Activated CD8-positive, alpha-beta T cell treated with anti-CD3 and anti-CD28 coated beads for 36 hours (primary cell): ENCODE measurements around the gene ARHGAP26. TPM values are rescaled to one million over a fixed set of nuclear protein-coding genes. Genes with fewer than 3 reads are reported as not detected.

Experiments
- ATAC-seq: fragments of 200-7000 bp; cut with Tn5 transposase; one replicate; pipeline ENCODE4 v1.10.0; 2021; ENCODE audit warnings: mild to moderate bottlenecking, moderate library complexity
- CTCF ChIA-PET: fragments of 350-600 bp; sonication (Branson Sonifier 250); formaldehyde crosslinking; loops from one replicate; lab custom pipeline; 2021; ENCODE audit warnings: antibody characterized with exemption; lab: Charles Lee
- POLR2A ChIA-PET: fragments of 350-600 bp; sonication (Branson Sonifier 250); formaldehyde crosslinking; loops from one replicate; lab custom pipeline; 2021; ENCODE audit warnings: antibody characterized with exemption; lab: Charles Lee
- DNase-seq: peaks from one replicate; pipeline ENCODE4 v3.0.0-alpha.2; 2020
- H3K27ac Mint-ChIP-seq: one replicate; pipeline ENCODE4 v1.8.0; 2021; ENCODE audit warnings: mild to moderate bottlenecking, mixed read lengths
- H3K27me3 Mint-ChIP-seq: one replicate; pipeline ENCODE4 v1.8.0; 2021; ENCODE audit warnings: mixed read lengths
- H3K36me3 Mint-ChIP-seq: one replicate; pipeline ENCODE4 v1.8.0; 2021; ENCODE audit warnings: low read depth, mixed read lengths
- H3K4me1 Mint-ChIP-seq: one replicate; pipeline ENCODE4 v1.8.0; 2021; ENCODE audit warnings: low read depth, mixed read lengths
- H3K4me3 Mint-ChIP-seq: one replicate; pipeline ENCODE4 v1.8.0; 2021; ENCODE audit warnings: mild to moderate bottlenecking, moderate library complexity, mixed read lengths
- H3K9me3 Mint-ChIP-seq: one replicate; pipeline ENCODE4 v1.8.0; 2021; ENCODE audit warnings: mixed read lengths
- intact Hi-C: fragments of 100-400 bp; cut with micrococcal nuclease; formaldehyde crosslinking; loops from one replicate; pipeline ENCODE4 v1.10.0; 2022
- total RNA-seq, 2 experiments: library from RNA; stranded (reverse); gene quantifications; one replicate each; pipeline ENCODE4 v1.2.3, GENCODE V29; 2021
- TF ChIP-seq, protein P1 (sequence below): fragments of 200-600 bp; IDR thresholded peaks from one replicate; pipeline ENCODE4 v1.8.0; 2022; ENCODE audit warnings: antibody characterized with exemption, mild to moderate bottlenecking

ARHGAP26 gene
- total RNA-seq, 2 experiments from 2014 or later: 12.7 to 18.0 TPM

DNA sequence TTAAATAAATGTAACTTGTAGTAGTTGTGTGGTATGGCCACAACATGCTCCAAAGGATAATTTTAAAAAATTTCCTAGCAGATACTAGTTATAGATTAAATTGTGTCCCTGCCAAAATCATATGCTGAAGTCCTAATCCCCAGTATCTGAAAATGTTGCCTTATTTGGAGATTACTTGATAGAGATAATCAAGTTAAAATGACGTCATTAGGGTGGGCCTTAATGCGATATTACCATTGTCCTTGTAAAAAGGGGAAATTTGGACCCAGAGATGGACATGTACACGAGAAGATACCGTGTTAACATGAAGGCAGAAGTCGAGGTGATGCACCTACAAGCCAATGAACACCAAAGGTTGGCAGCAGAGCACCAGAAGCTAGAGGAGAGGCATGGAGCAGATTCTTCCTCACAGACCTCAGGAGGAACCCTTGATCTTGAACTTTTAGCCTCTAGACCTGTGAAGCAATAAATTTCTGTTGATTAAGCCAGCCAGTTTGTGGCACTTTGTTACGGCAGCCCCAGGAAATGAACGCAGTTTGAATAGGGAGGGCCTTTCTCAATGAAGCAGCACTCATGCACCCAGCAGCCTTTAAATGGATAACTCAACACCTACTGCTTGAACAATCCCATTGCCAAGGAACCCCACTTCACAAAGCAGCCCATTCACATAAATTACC lies 148.9 kb downstream of the ARHGAP26 start:
- CTCF ChIA-PET: interaction anchor here (1.0 kb wide), 1 partner anchor 171 kb away, joined by 3 read pairs; no protein-coding TSS in a partner anchor
- Mint-ChIP-seq H3K27ac (peak overlapping the region; percentile 20), H3K27me3 (no peaks in the 10 kb centered on the region), H3K36me3 (peaks cover under 1% of the 10 kb centered on the region), H3K4me1 (peaks cover 15% of the 10 kb centered on the region), H3K9me3 (no peaks in the 10 kb centered on the region), H3K4me3 (no peak overlapping the region)
- POLR2A ChIA-PET: no interaction called here
- ATAC-seq (no peak), DNase-seq (no peak)
- TF ChIP-seq, protein P1, sequence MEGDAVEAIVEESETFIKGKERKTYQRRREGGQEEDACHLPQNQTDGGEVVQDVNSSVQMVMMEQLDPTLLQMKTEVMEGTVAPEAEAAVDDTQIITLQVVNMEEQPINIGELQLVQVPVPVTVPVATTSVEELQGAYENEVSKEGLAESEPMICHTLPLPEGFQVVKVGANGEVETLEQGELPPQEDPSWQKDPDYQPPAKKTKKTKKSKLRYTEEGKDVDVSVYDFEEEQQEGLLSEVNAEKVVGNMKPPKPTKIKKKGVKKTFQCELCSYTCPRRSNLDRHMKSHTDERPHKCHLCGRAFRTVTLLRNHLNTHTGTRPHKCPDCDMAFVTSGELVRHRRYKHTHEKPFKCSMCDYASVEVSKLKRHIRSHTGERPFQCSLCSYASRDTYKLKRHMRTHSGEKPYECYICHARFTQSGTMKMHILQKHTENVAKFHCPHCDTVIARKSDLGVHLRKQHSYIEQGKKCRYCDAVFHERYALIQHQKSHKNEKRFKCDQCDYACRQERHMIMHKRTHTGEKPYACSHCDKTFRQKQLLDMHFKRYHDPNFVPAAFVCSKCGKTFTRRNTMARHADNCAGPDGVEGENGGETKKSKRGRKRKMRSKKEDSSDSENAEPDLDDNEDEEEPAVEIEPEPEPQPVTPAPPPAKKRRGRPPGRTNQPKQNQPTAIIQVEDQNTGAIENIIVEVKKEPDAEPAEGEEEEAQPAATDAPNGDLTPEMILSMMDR: no peak
- intact Hi-C loops: no loop called here

DNA sequence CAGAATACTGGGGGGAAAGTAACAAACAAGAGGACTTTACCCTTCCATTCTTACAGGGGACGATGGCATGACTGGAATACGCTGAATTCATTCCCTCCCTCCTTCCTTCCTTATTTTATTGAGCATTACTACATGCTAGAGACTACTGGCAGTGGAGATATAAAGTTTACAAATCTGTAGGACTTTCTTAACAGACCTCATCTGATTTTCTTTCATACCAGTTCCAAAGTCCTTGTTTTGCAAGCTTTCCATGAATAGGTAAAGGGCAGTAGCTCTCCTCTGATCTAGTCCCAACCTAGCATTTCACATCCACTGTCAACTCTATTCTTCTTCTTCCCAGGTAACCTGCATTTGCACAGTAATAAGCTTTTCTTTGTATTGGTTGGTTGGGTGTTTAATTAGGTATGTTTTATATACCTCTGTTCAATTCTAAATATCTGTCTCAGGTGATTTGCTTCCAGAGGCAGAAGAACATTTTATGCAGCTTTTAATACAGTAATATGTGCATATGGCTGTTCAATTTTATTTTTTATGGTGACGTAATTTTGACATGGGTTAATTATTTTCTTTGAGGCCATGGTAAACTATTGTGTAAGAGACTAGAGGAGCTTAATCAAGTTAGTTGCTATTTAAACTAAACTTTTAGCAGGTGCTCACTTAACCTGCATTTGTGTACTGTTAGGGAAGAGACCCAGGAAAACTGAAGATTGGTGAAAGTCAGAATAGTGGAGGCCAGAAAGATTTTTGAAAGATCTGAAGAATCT lies 150.9 kb downstream of the ARHGAP26 start:
- intact Hi-C loops: loop anchor here (10.0 kb wide), 2 partner anchors 84 to 904 kb away; no protein-coding TSS in a partner anchor
- H3K36me3 Mint-ChIP-seq: peaks cover 10% of the 10 kb centered on the region
- ChIA-PET POLR2A (interaction anchor here (0.9 kb wide), 1 partner anchor 23 kb away, joined by 3 read pairs; no protein-coding TSS in a partner anchor), CTCF (interaction anchor here (0.7 to 2.2 kb wide), 10 partner anchors 12 to 266 kb away, joined by 3 to 8 read pairs (median 4); no protein-coding TSS in a partner anchor)
- TF ChIP-seq, protein P1: no peak
- no peaks in the 10 kb centered on the region for H3K9me3 Mint-ChIP-seq
- DNase-seq (no peak), ATAC-seq (no peak)
- H3K4me3 Mint-ChIP-seq: no peak overlapping the region
- H3K27ac Mint-ChIP-seq: no peak overlapping the region
- H3K4me1 Mint-ChIP-seq: peaks cover 33% of the 10 kb centered on the region
- no peaks in the 10 kb centered on the region for H3K27me3 Mint-ChIP-seq

DNA sequence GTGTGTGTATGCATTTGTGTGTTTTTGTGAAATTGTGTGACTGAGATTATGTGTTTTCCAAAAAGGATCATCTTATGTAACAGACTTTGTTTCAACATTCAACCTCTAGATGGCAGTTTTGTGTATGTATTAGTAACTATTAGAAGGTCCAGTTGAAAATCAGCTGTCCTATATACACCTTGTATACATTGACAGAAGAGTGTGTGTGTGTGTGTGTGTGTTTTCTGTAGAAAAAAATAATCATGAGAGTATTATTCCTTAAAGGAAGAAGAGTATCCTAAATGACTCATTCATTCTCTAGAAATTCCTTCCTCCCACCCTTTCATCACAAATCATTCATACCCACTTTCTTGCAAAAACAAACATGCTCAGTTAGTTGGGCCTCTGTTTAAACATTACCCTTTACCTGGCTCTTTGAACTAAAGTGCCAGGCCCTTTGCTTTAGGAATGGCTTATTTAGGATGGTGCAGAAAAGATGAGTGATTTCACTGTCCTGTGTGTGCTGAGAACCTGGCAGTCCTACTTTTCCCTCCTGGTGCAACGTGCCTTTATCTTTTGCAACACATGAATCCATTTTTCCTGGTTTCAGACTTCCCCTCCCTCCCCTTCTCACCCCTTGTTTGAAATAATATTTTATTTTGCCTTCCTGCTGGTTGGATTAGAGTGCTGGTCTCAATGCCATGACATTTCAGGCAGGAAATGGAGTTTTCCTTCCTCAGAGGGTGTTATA lies 152.2 kb downstream of the ARHGAP26 start:
- H3K27me3 Mint-ChIP-seq: no peaks in the 10 kb centered on the region
- H3K36me3 Mint-ChIP-seq: peaks cover 10% of the 10 kb centered on the region
- intact Hi-C loops: loop anchor here (10.0 kb wide), 2 partner anchors 82 to 902 kb away; no protein-coding TSS in a partner anchor
- peak overlapping the region; percentile 26 for H3K27ac Mint-ChIP-seq
- H3K4me1 Mint-ChIP-seq: peaks cover 37% of the 10 kb centered on the region
- CTCF ChIA-PET: interaction anchor here (0.7 to 2.2 kb wide), 7 partner anchors 11 to 481 kb away, joined by 3 to 7 read pairs (median 4); partner anchors contain the start of gene NR3C1
- DNase-seq (no peak), ATAC-seq (no peak)
- H3K4me3 Mint-ChIP-seq: no peak overlapping the region
- POLR2A ChIA-PET: no interaction called here
- TF ChIP-seq, protein P1: peak; percentile 41
- H3K9me3 Mint-ChIP-seq: no peaks in the 10 kb centered on the region

DNA sequence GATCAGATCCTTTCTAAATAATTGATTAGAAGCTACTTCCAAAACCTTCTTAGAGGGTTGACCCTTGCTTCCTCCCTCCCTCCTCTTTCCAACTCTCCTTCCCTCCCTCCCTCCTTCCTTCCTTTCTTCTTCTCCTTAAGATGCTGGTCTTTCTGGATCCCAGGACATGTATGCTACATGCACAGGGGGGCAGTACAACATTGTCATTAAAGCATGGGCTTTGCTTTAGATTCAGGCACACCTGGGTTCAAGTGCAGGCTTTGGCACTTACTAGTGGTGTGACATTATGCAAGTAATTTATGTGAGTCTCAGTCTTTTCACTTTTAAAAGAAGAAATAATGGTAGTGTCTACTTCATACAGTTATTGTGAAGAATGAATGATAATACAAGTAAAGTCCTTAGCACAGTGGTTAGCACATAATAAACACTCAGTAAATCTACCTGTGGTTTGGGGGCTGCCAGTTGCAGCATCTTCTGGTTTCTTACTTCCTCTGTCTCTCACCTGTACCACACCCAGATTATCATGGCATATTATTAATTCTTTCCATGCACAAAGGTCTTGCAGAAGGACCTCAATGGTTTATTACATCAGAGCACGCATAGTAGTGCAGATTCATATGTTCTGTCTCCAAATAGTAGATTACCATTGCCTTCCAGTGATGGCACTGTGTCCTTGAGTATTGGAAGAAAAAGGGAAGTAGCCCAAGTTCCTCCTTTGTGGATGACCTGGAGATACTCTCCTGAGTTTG lies 154.1 kb downstream of the ARHGAP26 start:
- no peak overlapping the region for H3K4me3 Mint-ChIP-seq
- POLR2A ChIA-PET: interaction anchor here (0.6 kb wide), 1 partner anchor 85 kb away, joined by 3 read pairs; no protein-coding TSS in a partner anchor
- CTCF ChIA-PET: interaction anchor here (1.1 to 2.5 kb wide), 10 partner anchors 14 to 1264 kb away, joined by 3 to 9 read pairs (median 4); no protein-coding TSS in a partner anchor
- TF ChIP-seq, protein P1: no peak
- peak; percentile 52 for ATAC-seq
- no peaks in the 10 kb centered on the region for H3K27me3 Mint-ChIP-seq
- peaks cover 10% of the 10 kb centered on the region for H3K36me3 Mint-ChIP-seq
- intact Hi-C loops: loop anchor here (10.0 kb wide), 2 partner anchors 80 to 900 kb away; no protein-coding TSS in a partner anchor
- H3K4me1 Mint-ChIP-seq: peaks cover 40% of the 10 kb centered on the region
- H3K27ac Mint-ChIP-seq: no peak overlapping the region
- DNase-seq: peak; percentile 28
- H3K9me3 Mint-ChIP-seq: no peaks in the 10 kb centered on the region
